Progenitor cell of endocrine pancreas (in vitro differentiated cells): ENCODE measurements around the gene PIGB. TPM values are rescaled to one million over a fixed set of nuclear protein-coding genes. Genes with fewer than 3 reads are reported as not detected.

Experiments
- microRNA-seq: library from miRNA; unstranded; fragments of <30 nt; microRNA quantifications from one replicate; pipeline ENCODE4 v1.1.0, GENCODE V29; 2020; ENCODE audit warnings: borderline number of aligned reads; ENCODE audit not compliant: unreplicated experiment
- total RNA-seq: library from RNA; stranded (reverse); gene quantifications from 2 replicates; pipeline ENCODE4 v1.2.1, GENCODE V29; 2021

PIGB gene
- total RNA-seq, 1 donor from 2014 or later, result 17.6 TPM

Small RNA genes within 50 kb of the gene (microRNA-seq; reads per million reads assigned to microRNA genes)
- 244 reads per million, percentile 65 among the genes with 10 or more reads in this experiment for gene MIR628

Other genes with a start within 250 kb of the PIGB start
- 69.1 and 72.3 TPM in 2 replicates for gene RSL24D1, start 122.3 kb upstream of the PIGB start, total RNA-seq
- 14.0 and 14.5 TPM in 2 replicates for gene RAB27A, start 29.4 kb upstream of the PIGB start, total RNA-seq
- 13.5 and 13.6 TPM in 2 replicates for gene PIGBOS1, start 99 bp upstream of the PIGB start, total RNA-seq
- gene CCPG1, start 89.1 kb downstream of the PIGB start, total RNA-seq, result 24.3 and 31.2 TPM in 2 replicates
- 4.7 and 5.8 TPM in 2 replicates for gene PIERCE2, start 89.3 kb downstream of the PIGB start, total RNA-seq
- gene DNAAF4, start 189.0 kb downstream of the PIGB start, total RNA-seq, result 9.3 and 10.6 TPM in 2 replicates